HL-60 (cell line): ENCODE results near the gene CCDC185.

Experiments used
- DNase-seq, 2 experiments: peaks; one replicate each; pipeline ENCODE4 v3.0.0-alpha.2; 2010 to 2020; ENCODE audit warnings: low read depth in 1 of 2, low spot score in 1 of 2
- H3K27ac ChIP-seq: fragments of 250-450 bp; sonication (Bioruptor Pico); replicated peaks from 2 replicates; pipeline ENCODE4 v1.5.1; 2020; ENCODE audit warnings: mild to moderate bottlenecking, moderate library complexity
- H3K27me3 ChIP-seq: fragments of 250-450 bp; sonication (Bioruptor Pico); 2 replicates; pipeline ENCODE4 v1.5.1; 2021; ENCODE audit warnings: mild to moderate bottlenecking, moderate library complexity; ENCODE audit not compliant: insufficient read depth, poor library complexity, severe bottlenecking
- H3K4me3 ChIP-seq: replicated peaks from 2 replicates; pipeline ENCODE4 v1.5.1; 2011; ENCODE audit warnings: mild to moderate bottlenecking, control low read depth, low read length; ENCODE audit not compliant: insufficient read depth
- GABPA ChIP-seq: IDR thresholded peaks from 2 replicates; pipeline ENCODE4 v1.6.1; 2012; ENCODE audit warnings: low read depth
- POLR2AphosphoS5 ChIP-seq: IDR thresholded peaks from 2 replicates; pipeline ENCODE4 v1.6.1; 2012; ENCODE audit warnings: low read depth
- REST ChIP-seq: IDR thresholded peaks from 2 replicates; pipeline ENCODE4 v1.6.1; 2012; ENCODE audit warnings: low read depth; ENCODE audit not compliant: insufficient replicate concordance
- SPI1 ChIP-seq: IDR thresholded peaks from 2 replicates; pipeline ENCODE4 v1.6.1; 2012; ENCODE audit warnings: low read depth, mild to moderate bottlenecking, borderline replicate concordance
- TF ChIP-seq, protein P1 (sequence below): IDR thresholded peaks from one replicate; pipeline ENCODE4 v1.5.1; 2011; ENCODE audit warnings: low read length, control low read depth, inconsistent platforms; ENCODE audit not compliant: insufficient read depth

Gene CCDC185

GRCh38 chr1:223349241-223349640 is 44.0 kb upstream of the CCDC185 start:
- Histone ChIP-seq H3K27ac (no peak overlapping the region), H3K27me3 (no peaks in the 10 kb centered on the region), H3K4me3 (no peak overlapping the region)
- no peak for TF ChIP-seq SPI1
- no peak for DNase-seq

DNA sequence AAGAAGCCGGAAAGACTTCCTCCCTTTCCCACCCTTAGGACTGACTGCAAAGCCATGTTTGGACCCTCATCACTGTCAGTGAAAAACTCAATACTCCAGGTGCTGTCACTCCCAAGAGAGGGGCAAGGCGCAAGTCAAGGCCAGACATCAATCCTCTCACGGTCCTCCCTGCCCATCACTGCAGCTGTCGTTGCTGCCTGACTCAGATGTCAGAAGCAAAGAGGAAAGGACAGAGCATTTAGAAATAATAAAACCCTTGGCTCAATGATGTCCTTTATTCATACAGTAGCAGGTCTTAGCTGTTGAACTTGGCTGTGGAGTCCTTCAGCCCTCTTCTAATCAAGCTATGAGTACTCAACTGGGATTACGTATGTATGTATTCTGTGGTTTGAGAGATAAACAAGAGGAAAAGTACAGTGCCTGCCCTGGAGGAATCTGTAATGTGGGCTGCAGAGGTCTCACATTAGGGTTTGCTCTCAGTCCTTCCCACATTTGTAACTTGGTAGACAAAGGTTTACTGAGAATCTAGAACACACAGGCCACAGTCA is 42.8 kb upstream of the CCDC185 start:
- Histone ChIP-seq H3K27me3 (no peaks in the 10 kb centered on the region), H3K27ac (no peak overlapping the region), H3K4me3 (no peak overlapping the region)
- TF ChIP-seq GABPA, result no peak
- no peak for TF ChIP-seq REST
- TF ChIP-seq POLR2AphosphoS5, result no peak
- TF ChIP-seq SPI1, result no peak
- TF ChIP-seq, protein P1, sequence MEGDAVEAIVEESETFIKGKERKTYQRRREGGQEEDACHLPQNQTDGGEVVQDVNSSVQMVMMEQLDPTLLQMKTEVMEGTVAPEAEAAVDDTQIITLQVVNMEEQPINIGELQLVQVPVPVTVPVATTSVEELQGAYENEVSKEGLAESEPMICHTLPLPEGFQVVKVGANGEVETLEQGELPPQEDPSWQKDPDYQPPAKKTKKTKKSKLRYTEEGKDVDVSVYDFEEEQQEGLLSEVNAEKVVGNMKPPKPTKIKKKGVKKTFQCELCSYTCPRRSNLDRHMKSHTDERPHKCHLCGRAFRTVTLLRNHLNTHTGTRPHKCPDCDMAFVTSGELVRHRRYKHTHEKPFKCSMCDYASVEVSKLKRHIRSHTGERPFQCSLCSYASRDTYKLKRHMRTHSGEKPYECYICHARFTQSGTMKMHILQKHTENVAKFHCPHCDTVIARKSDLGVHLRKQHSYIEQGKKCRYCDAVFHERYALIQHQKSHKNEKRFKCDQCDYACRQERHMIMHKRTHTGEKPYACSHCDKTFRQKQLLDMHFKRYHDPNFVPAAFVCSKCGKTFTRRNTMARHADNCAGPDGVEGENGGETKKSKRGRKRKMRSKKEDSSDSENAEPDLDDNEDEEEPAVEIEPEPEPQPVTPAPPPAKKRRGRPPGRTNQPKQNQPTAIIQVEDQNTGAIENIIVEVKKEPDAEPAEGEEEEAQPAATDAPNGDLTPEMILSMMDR, result no peak
- DNase-seq, result no peak

DNA sequence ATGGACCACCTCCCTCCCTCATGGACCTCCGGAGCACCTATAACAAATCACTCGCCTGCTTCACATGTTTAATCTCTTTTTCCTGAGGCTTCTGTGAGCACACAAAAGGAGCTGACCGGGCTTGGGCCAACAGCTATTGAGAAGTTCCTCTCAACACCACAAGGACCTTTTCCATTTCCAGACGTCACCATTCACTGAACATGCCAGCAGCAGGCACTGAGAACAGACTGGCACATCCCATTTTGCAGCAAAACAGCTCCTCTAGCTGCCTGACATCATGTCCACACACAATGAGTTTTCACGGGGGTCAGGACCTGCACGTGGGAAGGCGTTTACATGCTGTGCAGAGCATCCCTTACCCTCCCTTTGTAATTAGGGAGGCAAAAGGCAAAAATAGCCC is 40.3 kb upstream of the CCDC185 start:
- TF ChIP-seq GABPA (no peak), REST (no peak), SPI1 (no peak), POLR2AphosphoS5 (no peak)
- TF ChIP-seq, protein P1, result no peak
- Histone ChIP-seq H3K27ac (no peak overlapping the region), H3K4me3 (no peak overlapping the region), H3K27me3 (peaks cover 6% of the 10 kb centered on the region)
- DNase-seq, result no peak

DNA sequence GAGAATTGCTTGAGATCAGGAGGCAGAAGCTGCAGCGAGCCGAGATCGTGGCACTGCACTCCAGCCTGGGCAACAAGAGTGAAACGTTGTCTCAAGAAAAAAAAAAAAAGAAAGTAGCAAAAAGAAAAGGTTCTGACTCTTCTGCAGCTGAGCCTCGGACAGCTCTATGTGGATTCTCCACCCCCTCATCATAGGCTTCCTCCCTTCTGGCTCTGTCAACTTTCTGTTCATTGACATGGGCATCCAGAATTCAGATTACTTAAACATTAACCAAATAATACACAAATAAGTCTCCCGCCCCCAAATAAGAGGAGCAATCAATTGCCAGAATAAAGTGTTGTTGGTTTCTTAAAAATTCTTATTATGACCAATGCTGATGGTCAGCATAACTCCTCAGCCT is 39.3 kb upstream of the CCDC185 start:
- Histone ChIP-seq H3K4me3 (no peak overlapping the region), H3K27ac (no peak overlapping the region), H3K27me3 (peaks cover 10% of the 10 kb centered on the region)
- DNase-seq, result no peak
- TF ChIP-seq SPI1, result no peak
- no peak for TF ChIP-seq REST
- TF ChIP-seq GABPA, result no peak
- TF ChIP-seq, protein P1, result no peak
- no peak for TF ChIP-seq POLR2AphosphoS5
